ENCODE data around the gene PIKFYVE.
"Not testable (repeated sequence)": the region's sequence is repeated elsewhere in the genome, so short reads cannot be mapped to it uniquely, and the experiment has no call there.

PIKFYVE gene

GRCh38 chr2:208366215-208367127 is 100.4 kb downstream of the PIKFYVE start:
- DNase-seq, result peak; percentile 78 to 93 (median 89)

DNA sequence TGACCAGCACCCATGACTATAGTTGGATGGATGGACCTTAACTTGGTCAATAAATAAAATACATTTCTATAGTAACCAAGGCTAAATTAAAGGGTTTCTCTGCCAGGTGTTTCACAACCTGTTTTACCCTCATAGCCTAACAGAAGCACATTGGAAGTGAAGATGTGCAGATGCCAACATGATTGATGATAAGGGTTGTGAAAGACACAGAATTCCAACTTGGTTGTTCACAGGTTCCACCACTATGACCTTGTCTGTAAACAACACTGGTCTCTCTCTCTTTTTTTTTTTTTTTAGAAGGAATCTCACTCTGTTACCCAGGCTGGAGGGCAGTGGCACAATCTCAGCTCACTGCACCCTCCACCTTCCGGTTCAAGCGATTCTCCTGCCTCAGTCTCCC is 103.0 kb downstream of the PIKFYVE start:
- DNase-seq, result no peak

DNA sequence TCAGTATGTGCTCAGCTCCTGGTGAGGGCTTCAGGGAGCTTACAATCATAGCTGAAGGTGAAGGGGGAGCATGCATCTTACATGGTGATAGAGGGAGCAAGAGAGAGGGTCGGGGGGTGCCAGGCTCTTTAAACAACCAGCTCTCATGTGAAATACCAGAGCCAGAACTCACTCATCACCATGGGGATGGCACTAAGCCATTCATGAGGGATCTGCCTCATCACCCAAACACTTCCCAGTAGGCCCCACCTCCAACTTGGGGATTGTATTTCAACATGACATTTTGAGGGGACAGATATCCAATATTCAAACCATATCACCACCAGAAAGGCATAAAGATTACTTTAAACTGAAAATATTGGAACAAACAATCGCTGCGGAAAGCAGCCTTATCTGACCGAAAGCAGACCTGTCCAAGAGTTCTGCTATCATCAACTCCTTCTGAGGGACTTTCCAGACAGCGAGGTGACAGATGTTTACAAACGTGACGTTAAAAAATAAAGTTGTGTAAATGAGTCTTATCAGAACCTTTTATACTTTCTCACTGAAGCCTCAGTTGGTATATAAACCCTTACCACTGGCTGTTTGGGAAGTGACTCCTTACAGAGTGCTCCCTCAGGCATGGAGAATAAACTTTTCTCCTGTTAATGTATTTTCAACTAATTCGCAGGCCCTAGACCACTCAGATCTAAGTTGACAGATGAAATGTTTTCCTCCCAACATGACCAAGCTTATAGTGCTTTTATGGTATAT is 105.0 kb downstream of the PIKFYVE start:
- no peak for DNase-seq

DNA sequence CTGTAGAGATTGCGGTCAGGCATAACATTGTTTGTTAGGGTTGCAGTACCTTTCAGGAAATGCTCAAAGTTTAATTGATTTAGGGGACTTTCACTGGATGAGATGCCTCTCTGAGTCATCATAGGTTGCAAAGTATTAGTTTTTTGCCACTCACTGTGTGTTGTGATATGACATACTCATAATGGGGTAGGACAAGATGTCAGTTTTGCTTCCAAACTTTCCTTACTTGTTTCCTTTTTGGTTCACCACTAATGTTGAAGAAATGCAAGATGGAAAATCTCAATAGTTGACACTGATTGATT is 105.5 kb downstream of the PIKFYVE start:
- DNase-seq, result peak; percentile 6 to 36 (median 33)

GRCh38 chr2:208373460-208374089 is 107.5 kb downstream of the PIKFYVE start:
- DNase-seq, result peak; percentile 72 to 77 (median 75)

DNA sequence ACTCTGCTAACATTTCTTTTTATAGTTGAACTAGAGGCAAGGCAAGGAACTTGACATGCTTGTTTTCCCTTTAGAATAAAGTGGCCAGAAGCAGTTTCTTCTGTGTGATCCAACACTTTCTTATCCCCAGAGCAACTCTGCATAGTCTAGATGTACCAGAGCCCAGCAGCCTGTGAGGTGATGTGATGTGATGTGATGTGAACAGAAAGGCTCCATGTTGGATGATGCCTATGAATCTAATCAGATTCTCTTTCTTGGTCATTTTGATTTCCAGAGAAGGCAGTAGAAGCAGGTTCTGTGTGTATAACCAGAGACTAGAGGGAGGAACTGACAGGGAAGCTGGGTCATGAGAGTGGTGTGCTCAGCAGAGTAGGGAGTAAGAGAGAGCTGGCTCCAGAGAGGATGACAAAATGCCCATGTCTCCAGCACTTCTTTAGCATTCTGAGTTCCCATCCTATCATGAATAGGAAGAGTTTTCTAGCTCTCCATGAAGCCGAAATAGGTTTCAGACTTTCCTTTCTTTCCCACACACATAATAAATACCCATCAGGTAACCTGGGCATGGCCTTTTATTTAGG is 109.5 kb downstream of the PIKFYVE start:
- no peak for DNase-seq

DNA sequence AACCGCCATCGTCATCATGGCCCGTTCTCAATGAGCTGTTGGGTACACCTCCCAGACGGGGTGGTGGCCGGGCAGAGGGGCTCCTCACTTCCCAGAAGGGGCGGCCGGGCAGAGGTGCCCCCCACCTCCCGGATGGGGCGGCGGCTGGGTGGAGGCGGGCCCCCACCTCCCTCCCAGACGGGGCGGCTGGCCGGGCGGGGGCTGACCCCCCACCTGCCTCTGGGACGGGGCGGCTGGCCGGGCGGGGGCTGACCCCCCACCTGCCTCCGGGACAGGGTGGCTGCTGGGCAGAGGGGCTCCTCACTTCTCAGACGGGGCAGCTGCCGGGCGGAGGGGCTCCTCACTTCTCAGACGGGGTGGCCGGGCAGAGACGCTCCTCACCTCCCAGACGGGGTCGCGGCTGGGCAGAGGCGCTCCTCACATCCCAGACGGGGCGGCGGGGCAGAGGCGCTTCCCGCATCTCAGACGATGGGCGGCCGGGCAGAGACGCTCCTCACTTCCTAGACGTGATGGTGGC is 111.3 kb downstream of the PIKFYVE start:
- DNase-seq, result not testable (repeated sequence)

DNA sequence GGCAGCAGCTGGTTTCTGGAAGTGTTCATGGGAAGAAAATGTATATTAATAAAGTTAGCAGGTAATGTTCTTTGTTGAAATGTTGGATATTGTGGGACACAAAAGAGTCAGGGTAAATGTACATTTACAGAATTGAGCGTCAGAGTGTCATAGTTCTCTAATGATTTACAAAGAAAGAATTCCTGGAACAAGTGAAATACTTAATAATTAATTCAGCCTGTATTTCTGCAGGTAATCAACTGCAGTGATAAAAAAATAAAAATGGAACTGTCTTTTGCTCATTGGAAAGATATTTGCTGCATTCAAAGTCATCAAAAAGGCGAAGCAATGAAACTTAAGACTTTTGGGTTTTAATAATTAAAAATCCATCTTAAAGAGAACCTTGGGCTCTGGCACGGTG is 113.1 kb downstream of the PIKFYVE start:
- DNase-seq, result no peak

DNA sequence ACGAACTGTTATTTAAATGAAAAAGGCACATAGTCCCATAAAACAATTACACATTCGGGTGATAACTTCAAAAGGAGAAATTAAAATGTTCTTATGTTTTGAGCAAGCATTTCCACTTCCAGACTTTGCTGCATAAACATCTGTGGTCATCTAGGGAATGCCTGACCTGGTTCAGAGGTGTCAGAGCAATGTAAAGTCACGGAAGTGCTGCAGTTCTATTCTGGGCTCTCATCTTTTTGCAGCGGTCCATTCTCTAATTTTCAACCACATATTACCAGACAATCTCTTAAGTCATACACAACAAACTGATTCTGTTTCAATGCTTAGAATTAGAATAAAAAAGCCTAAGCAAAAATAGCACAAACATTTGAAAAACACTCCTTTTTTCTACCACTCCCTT is 118.6 kb downstream of the PIKFYVE start:
- DNase-seq, result no peak

- peak; percentile 66 to 80 (median 71) for DNase-seq
Measured at GRCh38 chr2:208386541-208386940, 120.5 kb downstream of the PIKFYVE start.

- DNase-seq, result no peak
Measured at GRCh38 chr2:208389940-208390339, 123.9 kb downstream of the PIKFYVE start.

DNA sequence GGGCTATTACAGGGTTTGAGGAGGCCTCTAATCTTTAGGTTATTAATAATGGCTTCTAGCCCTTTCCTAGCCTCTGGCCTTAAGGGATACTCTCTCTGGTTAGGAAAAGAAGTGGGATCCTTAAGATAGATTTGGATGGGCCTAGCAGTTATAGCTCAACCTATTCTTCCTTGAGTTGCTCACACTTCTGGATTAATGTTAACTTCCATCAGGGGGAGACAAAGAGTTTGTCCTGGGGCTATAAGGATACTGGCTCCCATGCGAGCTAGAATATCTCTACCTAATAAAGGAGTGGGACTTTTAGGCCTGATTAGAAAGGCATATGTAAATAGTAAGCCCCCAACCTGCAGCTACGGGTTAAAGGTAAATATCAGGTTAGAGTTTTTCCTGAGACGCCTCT is 126.2 kb downstream of the PIKFYVE start:
- DNase-seq, result no peak

- not testable (repeated sequence) for DNase-seq
Measured at GRCh38 chr2:208396796-208397195, 130.7 kb downstream of the PIKFYVE start.

- DNase-seq, result no peak
Measured at GRCh38 chr2:208399201-208399600, 133.1 kb downstream of the PIKFYVE start.

GRCh38 chr2:208406474-208407451 is 140.7 kb downstream of the PIKFYVE start, which contains the start of gene PTH2R:
Gene PTH2R, plus strand, starts transcription at chr2:208406792. Its CDS starts 252 bp downstream, at chr2:208407044.
- peak in 1 of 3 donors; percentile 16 for DNase-seq

DNA sequence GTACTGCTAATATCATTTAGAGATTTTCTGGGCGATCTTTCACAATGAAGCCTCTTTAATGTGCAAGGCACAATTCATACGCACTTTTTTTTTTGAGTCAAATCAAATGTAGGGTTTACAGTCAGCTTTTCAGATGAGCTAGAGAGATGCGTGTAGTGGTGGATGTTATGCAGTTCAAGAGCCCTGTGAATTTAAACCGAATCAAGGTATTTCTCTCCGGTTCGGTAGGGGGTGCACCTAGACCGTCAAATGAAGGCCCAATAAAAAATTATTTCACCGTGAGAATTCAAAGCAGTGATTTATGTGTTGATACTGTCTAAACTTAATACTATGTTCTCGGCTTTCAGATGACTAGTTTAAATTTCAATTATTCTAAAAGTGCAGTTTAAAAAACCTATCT is 141.6 kb downstream of the PIKFYVE start:
- no peak for DNase-seq
